NCI-H345 treated with DMSO at 0.1 percent for 48 hours (cell line): ENCODE data around the gene METTL23.
A peak's percentile ranks its signal among the peaks of the same experiment; 100 is the strongest.
"Not testable (repeated sequence)": the region's sequence is repeated elsewhere in the genome, so short reads cannot be mapped to it uniquely, and the experiment has no call there.

Experiments
- DNase-seq: peaks from one replicate; lab custom pipeline; 2025; ENCODE audit not compliant: unreplicated experiment; lab: John Stamatoyannopoulos, UW

The METTL23 gene

GRCh38 chr17:76734080-76734840 lies 7.6 kb downstream of the METTL23 start:
- no peak for DNase-seq

DNA sequence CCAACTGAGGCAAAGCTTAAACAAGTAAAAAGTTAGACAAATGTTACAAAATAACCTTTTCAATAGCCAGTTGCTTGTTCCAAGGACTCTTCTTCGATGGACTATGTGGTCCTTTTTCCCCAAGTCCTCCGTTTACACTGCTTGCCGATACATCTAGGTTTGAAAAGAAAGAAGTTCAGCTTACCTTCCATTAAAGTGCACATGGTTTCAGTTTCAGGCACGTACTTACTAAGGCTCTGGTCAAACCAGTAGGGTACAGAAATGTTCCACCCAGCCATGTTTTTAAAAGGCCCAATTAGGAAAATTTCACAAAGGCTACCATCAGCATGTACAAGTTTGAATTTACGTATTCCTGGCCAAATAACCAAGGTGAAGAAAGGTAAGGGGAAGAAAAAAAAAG lies 8.4 kb downstream of the METTL23 start:
- no peak for DNase-seq

- DNase-seq, result no peak
Observed at GRCh38 chr17:76735586-76736348, 9.1 kb downstream of the METTL23 start.

DNA sequence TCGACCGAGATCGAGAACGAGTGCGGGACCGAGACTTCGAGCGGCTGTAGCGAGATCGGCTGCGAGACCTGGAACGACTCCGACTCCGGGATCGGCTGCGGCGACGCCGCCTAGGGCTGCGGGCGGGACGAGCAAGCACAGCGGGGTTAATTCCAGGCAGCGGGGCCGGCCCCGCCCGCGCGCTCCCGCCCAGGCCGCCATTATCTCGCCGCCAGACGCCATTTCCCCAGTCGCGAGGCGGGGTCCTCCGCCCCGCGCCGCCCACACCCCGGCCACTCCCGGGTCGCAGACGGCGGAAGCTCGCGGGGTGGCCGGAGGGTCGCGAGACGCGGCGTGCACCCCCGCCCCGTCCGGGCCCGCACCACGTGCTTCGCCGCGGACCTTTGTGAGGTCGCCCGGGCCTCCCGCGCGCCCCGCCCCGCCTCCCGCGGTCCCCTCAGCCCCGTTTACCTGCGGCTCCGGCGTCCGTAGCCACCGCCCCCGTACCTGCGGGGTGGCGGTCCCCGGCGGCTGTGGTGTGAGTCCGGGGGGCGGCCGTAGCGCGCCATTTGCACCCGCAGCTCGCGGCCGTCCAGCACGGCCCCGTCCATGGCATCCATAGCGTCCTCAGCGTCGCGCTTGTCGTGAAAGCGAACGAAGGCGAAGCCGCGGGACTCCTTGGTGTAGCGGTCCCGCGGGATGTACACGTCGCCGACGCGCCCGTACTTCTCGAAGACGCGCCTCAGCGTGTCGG lies 9.9 kb downstream of the METTL23 start:
- DNase-seq, result no peak

GRCh38 chr17:76737082-76737675 lies 10.5 kb downstream of the METTL23 start, which contains the start of gene SRSF2:
Gene SRSF2 (minus strand): TSS chr17:76737331. CDS start chr17:76737160, 171 bp downstream.
- peak; percentile 99 for DNase-seq

DNA sequence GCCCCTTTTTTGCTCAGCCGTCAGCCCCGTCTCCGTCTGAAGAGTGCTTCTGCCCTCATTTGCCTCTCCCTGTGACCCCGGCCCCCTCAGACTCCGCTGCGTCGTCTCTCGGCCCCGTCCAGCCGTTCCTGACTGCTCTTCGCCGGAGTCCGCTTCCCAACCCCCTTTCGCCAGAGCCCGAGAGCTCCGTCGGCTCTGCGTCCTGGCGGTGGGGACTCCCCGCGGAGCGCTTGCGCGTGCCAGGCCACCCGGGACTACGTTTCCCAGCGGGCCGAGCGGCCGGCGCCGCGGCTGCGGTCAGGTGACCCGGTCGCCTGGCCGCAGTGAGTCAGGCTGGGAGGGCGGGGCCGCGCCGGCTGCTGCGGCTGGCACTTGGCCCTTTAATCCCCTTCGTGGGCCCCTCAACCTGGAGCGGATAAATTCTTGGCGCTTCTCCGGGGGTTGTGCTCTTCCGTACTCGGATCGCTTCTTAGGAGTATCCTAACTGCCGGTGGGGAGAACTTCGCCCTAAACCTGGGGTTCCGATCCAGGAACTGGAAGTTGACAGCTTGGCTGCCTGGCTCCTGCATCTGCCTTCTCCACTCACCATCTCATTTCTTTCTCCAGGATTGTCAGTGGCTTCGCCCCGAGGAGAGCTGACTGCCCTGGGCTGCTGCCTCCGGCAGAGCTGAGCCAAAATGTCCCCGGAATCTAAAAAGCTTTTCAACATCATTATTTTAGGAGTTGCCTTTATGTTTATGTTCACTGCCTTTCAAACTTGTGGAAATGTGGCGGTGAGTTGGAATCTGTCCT lies 11.2 kb downstream of the METTL23 start, which contains the start of gene MFSD11:
Gene MFSD11 (plus strand): TSS at position 444 of the 792 bp plus-strand sequence. CDS start 234 bp downstream, at position 678.
- DNase-seq, result peak; percentile 95

GRCh38 chr17:76738468-76738850 lies 11.8 kb downstream of the METTL23 start:
- no peak for DNase-seq

DNA sequence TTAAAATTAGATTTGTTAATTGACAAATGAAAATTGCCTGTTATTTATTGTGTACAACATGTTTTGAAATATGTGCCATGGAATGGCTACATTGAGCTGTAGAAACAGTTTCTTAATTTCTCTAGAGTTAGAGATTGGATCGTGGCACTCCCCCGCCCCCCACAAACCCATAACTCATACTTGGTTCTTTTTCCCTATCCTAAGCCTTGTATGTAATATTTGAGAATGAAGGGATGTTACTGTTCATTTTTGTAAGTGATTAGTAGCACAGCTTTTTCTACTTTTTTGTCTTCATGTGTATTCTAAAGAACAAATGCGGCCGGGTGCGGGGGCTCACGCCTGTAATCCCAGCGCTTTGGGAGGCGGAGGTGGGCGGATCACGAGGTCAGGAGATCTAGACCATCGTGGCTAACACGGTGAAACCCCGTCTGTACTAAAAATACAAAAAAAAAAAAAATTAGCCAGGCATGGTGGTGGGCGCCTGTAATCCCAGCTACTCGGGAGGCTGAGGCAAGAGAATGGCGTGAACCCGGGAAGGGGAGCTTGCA lies 13.0 kb downstream of the METTL23 start:
- not testable (repeated sequence) for DNase-seq

DNA sequence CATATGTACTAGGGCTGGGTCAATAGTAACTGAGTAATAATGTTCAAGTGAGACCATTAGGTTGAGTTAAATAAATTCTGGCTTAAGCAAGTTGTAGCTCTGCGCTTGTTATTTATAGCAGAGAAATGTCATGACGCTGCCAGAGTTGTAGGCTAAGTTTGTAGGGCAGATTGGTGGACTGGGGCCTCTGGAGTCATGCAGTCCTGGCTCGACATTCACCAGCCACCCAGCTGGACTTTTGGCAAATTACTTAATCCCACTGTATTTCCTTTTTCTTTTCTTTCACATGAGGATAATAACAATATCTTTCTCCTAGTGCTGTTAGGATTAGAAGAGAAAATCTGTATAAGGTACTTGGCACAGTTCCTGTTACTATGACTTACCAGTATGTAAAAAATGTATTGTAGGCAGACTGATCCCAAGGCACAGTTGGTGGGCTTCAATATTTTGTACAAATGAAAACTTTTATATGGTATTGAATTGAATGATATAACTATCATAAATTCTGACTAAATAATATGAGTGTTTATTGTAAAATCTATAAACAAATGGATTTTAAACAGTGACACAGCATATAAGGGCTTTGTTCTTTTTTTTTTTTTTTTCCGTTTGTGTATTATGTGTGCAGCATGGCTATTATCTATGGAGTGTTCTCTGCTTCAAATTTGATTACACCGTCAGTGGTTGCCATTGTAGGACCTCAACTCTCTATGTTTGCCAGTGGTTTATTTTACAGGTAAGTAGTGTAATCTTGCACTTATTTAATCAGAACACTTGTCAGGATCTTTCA lies 13.9 kb downstream of the METTL23 start:
- DNase-seq, result no peak

DNA sequence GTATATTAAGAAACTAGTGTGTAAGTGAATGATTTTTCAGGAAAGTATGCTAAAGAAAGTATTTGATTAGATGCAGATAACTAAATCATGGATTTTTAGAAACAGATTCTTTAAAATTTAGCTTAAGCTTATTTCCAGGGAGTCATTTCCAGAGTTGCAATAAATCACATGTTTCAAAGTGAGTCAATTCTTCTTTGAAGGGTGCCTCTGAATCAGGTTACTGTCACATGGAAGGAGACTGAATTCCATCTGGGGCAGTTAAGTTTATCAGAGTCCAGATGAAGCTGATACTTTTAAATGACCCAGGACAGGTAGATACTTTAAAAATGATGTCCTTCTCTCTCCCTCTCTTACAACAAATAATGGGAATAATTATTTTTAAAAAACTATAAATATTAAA lies 16.3 kb downstream of the METTL23 start:
- DNase-seq, result no peak

- DNase-seq, result no peak
Observed at GRCh38 chr17:76744747-76745146, 18.1 kb downstream of the METTL23 start.

GRCh38 chr17:76745785-76746184 lies 19.1 kb downstream of the METTL23 start:
- DNase-seq, result not testable (repeated sequence)

- no peak for DNase-seq
Observed at GRCh38 chr17:76747716-76748363, 21.2 kb downstream of the METTL23 start.

DNA sequence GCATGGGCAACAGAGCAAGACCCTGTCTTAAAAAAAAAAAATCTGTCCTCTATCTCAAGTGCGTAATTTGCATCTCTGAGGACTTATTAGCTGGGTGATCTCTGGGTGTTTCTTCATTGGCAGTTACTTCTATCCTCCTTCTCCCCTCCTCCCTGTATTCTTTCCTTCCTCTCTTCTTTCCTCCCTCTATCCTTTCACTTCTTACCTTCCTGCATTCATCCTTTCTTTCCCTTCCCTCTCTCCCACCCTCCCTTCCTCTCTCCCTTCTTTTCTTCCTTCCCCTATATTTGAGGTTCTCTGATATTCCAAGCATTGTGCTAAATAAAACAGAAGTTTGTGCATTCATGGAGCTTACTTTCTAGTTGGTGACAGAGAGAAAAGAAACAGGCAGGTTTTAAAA lies 22.0 kb downstream of the METTL23 start:
- no peak for DNase-seq

- no peak for DNase-seq
Observed at GRCh38 chr17:76751416-76751993, 24.9 kb downstream of the METTL23 start.

DNA sequence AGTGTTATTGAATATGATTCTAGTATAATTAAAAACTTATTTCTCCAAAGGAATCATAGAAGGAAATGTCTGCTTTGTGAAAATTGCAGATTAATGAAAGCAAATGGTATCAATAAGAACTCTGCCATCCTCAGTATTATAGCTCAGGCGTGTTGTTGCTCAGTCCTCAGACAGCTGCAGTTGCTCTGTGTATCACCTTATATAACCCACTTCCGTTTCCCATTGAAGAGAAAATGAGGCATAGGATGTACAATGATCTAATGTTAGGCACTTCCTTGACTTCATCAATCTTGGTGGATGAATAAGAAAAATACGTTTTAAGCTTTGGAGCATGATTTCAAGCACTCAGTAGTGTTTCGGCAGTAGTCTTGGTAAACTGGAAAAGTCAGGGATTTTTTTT lies 25.4 kb downstream of the METTL23 start:
- no peak for DNase-seq

DNA sequence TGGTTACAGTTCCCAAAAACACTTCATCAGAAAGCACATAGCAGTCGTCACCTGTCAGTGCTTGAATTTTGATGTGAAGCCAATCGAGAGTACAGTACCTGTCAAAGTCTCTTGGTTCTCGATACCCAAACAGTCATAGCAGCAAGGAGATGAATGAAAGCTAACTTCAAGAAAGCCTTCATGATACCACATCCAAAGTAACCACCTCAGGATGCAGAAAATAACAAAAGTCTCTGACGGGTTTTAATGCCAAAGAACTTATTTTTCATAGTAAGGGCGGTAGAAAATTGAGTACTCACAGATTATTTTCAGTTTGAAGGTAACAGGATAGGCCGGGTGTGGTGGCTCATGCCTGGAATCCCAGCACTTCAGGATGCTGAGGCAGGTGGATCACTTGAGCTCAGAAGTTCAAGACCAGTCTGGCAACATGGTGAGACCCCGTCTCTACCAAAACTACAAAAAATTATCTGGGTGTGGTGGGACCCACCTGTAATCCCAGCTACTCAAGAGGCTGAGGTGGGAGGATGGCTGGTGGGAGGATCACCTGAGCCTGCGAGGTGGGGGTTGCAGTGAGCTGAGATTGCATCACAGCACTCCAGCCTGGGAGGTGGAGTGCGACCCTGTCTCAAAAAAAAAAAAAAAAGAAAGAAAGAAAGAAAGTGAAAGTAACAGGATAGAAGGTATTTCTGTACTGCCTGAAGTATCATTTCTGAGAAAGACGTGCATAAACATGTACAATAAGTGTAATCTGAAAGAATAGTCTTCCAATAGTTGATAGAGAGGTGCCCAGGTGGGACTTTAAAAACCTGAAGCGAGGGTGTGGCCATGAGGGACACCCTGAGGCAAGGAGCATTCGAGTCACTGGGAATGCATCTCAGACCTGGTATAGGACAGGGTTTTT lies 26.7 kb downstream of the METTL23 start:
- no peak for DNase-seq
